DND-41 (cell line): Measurements from ENCODE around the gene TMEM117.

Experiments
- ATAC-seq: fragments of 200-7000 bp; cut with Tn5 transposase; 3 replicates; pipeline ENCODE4 v1.9.1; 2021; ENCODE audit warnings: low read depth; ENCODE audit not compliant: insufficient read depth
- DNase-seq: peaks from one replicate; pipeline ENCODE4 v3.0.0-alpha.2; 2020
- H2AFZ ChIP-seq: 2 replicates; pipeline ENCODE4 v1.6.0; 2012; ENCODE audit warnings: low read depth, low read length
- H3K27ac ChIP-seq: 2 replicates; pipeline ENCODE4 v1.5.1; 2012; ENCODE audit warnings: low read length, inconsistent platforms
- H3K27me3 ChIP-seq: fragments of 200-600 bp; sonication (generic); 2 replicates; pipeline ENCODE4 v1.6.0; 2012; ENCODE audit warnings: low read length, mild to moderate bottlenecking, inconsistent platforms; ENCODE audit not compliant: insufficient read depth, poor library complexity
- H3K36me3 ChIP-seq: 2 replicates; pipeline ENCODE4 v1.5.1; 2012; ENCODE audit warnings: low read length, inconsistent platforms; ENCODE audit not compliant: insufficient read depth
- H3K4me1 ChIP-seq: 2 replicates; pipeline ENCODE4 v1.5.1; 2012; ENCODE audit warnings: mild to moderate bottlenecking, low read length; ENCODE audit not compliant: insufficient read depth
- H3K4me2 ChIP-seq: 2 replicates; pipeline ENCODE4 v1.6.0; 2012; ENCODE audit warnings: mild to moderate bottlenecking, moderate library complexity, low read length, inconsistent platforms; ENCODE audit not compliant: insufficient read depth
- H3K4me3 ChIP-seq, 2 experiments: fragments of 200-600 bp in 1 of 2; shearing (Covaris generic) in 1 of 2; 2 replicates each; pipeline ENCODE4 v1.5.1; 2012 to 2016; ENCODE audit warnings: inconsistent platforms in 2 of 2, low read length in 2 of 2, mild to moderate bottlenecking in 2 of 2, low read depth in 1 of 2, moderate library complexity in 1 of 2
- H3K79me2 ChIP-seq: 2 replicates; pipeline ENCODE4 v1.6.0; 2012; ENCODE audit warnings: low read length, inconsistent platforms; ENCODE audit not compliant: insufficient read depth
- H3K9ac ChIP-seq: 2 replicates; pipeline ENCODE4 v1.6.0; 2012; ENCODE audit warnings: low read depth, mild to moderate bottlenecking, inconsistent platforms, low read length, moderate library complexity
- H3K9me3 ChIP-seq: 2 replicates; pipeline ENCODE4 v1.5.1; 2012; ENCODE audit warnings: low read length, moderate library complexity, mild to moderate bottlenecking, inconsistent platforms; ENCODE audit not compliant: insufficient read depth, severe bottlenecking
- H4K20me1 ChIP-seq: 2 replicates; pipeline ENCODE4 v1.6.0; 2012; ENCODE audit warnings: low read length; ENCODE audit not compliant: insufficient read depth
- CTCF ChIP-seq: IDR thresholded peaks from 2 replicates; pipeline ENCODE4 v1.5.1; 2012; ENCODE audit warnings: borderline replicate concordance, low read length, moderate library complexity, mild to moderate bottlenecking; ENCODE audit not compliant: poor library complexity, severe bottlenecking; ENCODE audit errors: extremely low read depth
- EZH2 ChIP-seq: IDR thresholded peaks from 3 replicates; pipeline ENCODE4 v1.6.1; 2012; ENCODE audit warnings: borderline replicate concordance, low read depth, mild to moderate bottlenecking, moderate library complexity, low read length, inconsistent platforms; ENCODE audit not compliant: severe bottlenecking

Gene TMEM117

GRCh38 chr12:44143175-44143574 lies 307.3 kb downstream of the TMEM117 start:
- H3K9me3 ChIP-seq = no peaks in the 10 kb centered on the region
- no peaks in the 10 kb centered on the region for H3K4me1 ChIP-seq
- H3K27me3 ChIP-seq = no peaks in the 10 kb centered on the region
- no peaks in the 10 kb centered on the region for H4K20me1 ChIP-seq
- H3K27ac ChIP-seq = no peak overlapping the region
- TF ChIP-seq CTCF (no peak), EZH2 (no peak)
- no peak overlapping the region for H3K9ac ChIP-seq
- H3K79me2 ChIP-seq = no peaks in the 10 kb centered on the region
- ATAC-seq = no peak
- no peak overlapping the region for H2AFZ ChIP-seq
- H3K4me3 ChIP-seq = no peak overlapping the region
- no peak overlapping the region for H3K4me2 ChIP-seq
- no peak for DNase-seq
- H3K36me3 ChIP-seq = no peaks in the 10 kb centered on the region

GRCh38 chr12:44148936-44149335 lies 313.1 kb downstream of the TMEM117 start:
- TF ChIP-seq EZH2 (no peak), CTCF (no peak)
- Histone ChIP-seq H3K27me3 (no peaks in the 10 kb centered on the region), H3K4me2 (no peak overlapping the region), H3K36me3 (no peaks in the 10 kb centered on the region), H4K20me1 (no peaks in the 10 kb centered on the region), H3K4me1 (no peaks in the 10 kb centered on the region), H2AFZ (no peak overlapping the region), H3K27ac (no peak overlapping the region), H3K9ac (no peak overlapping the region), H3K4me3 (no peak overlapping the region), H3K9me3 (no peaks in the 10 kb centered on the region), H3K79me2 (no peaks in the 10 kb centered on the region)
- no peak for ATAC-seq
- no peak for DNase-seq

- no peak overlapping the region for H3K4me3 ChIP-seq
- TF ChIP-seq CTCF (no peak), EZH2 (no peak)
- no peaks in the 10 kb centered on the region for H4K20me1 ChIP-seq
- H3K4me1 ChIP-seq = no peaks in the 10 kb centered on the region
- no peak for DNase-seq
- H3K27me3 ChIP-seq = no peaks in the 10 kb centered on the region
- H3K4me2 ChIP-seq = no peak overlapping the region
- no peak for ATAC-seq
- H3K9me3 ChIP-seq = no peaks in the 10 kb centered on the region
- H2AFZ ChIP-seq = no peak overlapping the region
- no peak overlapping the region for H3K27ac ChIP-seq
- H3K36me3 ChIP-seq = no peaks in the 10 kb centered on the region
- H3K9ac ChIP-seq = no peak overlapping the region
- no peaks in the 10 kb centered on the region for H3K79me2 ChIP-seq
Measured at GRCh38 chr12:44154128-44154527, 318.2 kb downstream of the TMEM117 start.

GRCh38 chr12:44155358-44155757 lies 319.5 kb downstream of the TMEM117 start:
- no peak for ATAC-seq
- Histone ChIP-seq H3K4me1 (no peaks in the 10 kb centered on the region), H3K4me3 (no peak overlapping the region), H3K9ac (no peak overlapping the region), H3K36me3 (no peaks in the 10 kb centered on the region), H3K79me2 (no peaks in the 10 kb centered on the region), H2AFZ (no peak overlapping the region), H3K27ac (no peak overlapping the region), H3K4me2 (no peak overlapping the region), H3K9me3 (no peaks in the 10 kb centered on the region), H4K20me1 (no peaks in the 10 kb centered on the region), H3K27me3 (no peaks in the 10 kb centered on the region)
- no peak for DNase-seq
- no peak for TF ChIP-seq EZH2
- no peak for TF ChIP-seq CTCF
